ENCODE measurements around the gene VAV3.

DNA sequence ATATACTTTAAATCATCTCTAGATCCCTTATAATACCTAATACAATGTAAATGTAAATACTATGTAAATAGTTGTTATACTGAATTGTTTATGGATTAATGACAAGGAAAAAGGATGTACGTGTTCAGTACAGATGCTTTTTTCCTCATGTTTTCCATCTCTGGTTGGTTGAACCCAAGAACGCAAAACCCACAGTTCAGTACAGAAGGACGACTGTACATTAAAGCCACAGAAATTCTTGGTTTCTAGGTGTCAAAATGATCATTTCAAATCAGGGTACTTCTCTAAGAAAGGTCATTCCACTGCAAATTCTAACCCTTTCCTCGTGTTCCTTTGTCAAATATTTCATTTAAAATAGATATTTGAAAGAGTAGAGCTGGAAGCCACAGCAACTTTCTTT is 158.1 kb downstream of the VAV3 start:
- TF ChIP-seq EZH2 (IDR thresholded peaks at IDR 0.05; ENCODE audit: insufficient read depth, poor library complexity, severe bottlenecking), result no peak
- TF ChIP-seq EZH2phosphoT487 (IDR thresholded peaks at IDR 0.05; ENCODE audit: insufficient read depth, low read depth), result no peak
